OCI-LY3 (cell line): ENCODE measurements around the gene MX1.

Source experiments
- EZH2phosphoT487 ChIP-seq: fragments of 200-600 bp; shearing (Covaris generic); IDR thresholded peaks from 2 replicates; pipeline ENCODE4 v1.6.1; 2018; ENCODE audit warnings: antibody characterized with exemption, mixed run types, low read depth
- TF ChIP-seq, protein P1 (sequence below): fragments of 200-600, 300-600 bp; sonication (generic); IDR thresholded peaks from 2 replicates; pipeline ENCODE4 v1.5.1; 2014; ENCODE audit warnings: antibody characterized with exemption, low read length, low read depth

DNA sequence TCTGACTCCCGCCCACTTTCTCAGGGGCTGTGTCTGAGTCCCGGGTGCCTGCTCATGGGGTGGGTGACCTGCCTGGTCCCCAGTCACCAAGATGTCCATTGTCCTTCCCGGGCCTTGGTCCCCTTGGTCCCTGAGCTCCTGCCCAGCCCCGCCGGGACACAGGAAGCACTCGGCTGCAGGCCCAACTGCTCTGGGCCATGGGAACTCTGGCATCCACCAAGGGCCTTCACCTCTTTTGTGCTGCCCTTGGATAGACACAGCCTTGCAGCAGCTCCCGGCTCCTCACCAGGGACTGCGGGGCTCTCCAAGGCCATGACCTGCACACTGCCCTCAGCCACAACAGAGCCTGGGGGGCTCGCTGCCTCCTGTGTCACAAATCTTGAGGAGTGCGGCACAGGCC is 22.1 kb upstream of the MX1 start:
- TF ChIP-seq, protein P1, sequence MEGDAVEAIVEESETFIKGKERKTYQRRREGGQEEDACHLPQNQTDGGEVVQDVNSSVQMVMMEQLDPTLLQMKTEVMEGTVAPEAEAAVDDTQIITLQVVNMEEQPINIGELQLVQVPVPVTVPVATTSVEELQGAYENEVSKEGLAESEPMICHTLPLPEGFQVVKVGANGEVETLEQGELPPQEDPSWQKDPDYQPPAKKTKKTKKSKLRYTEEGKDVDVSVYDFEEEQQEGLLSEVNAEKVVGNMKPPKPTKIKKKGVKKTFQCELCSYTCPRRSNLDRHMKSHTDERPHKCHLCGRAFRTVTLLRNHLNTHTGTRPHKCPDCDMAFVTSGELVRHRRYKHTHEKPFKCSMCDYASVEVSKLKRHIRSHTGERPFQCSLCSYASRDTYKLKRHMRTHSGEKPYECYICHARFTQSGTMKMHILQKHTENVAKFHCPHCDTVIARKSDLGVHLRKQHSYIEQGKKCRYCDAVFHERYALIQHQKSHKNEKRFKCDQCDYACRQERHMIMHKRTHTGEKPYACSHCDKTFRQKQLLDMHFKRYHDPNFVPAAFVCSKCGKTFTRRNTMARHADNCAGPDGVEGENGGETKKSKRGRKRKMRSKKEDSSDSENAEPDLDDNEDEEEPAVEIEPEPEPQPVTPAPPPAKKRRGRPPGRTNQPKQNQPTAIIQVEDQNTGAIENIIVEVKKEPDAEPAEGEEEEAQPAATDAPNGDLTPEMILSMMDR = no peak
- no peak for TF ChIP-seq EZH2phosphoT487
